Body of pancreas (tissue), 4 donors: ENCODE data around the gene SDHAF1.

Experiments
- POLR2A ChIP-seq, 3 donors: fragments of 450-650 bp; IDR thresholded peaks; one replicate each; pipeline ENCODE4 v1.6.1; 2016; ENCODE audit warnings: antibody characterized with exemption in 3 of 3, mild to moderate bottlenecking in 2 of 3
- TF ChIP-seq, protein P1 (sequence below), 7 experiments: fragments of 450-650 bp in 4 of 7; fragments of 200-600 bp in 3 of 7; sonication (generic) in 3 of 7; IDR thresholded peaks; one replicate each; pipeline ENCODE4 v1.5.1; 2016 to 2019; ENCODE audit warnings: antibody characterized with exemption in 7 of 7

DNA sequence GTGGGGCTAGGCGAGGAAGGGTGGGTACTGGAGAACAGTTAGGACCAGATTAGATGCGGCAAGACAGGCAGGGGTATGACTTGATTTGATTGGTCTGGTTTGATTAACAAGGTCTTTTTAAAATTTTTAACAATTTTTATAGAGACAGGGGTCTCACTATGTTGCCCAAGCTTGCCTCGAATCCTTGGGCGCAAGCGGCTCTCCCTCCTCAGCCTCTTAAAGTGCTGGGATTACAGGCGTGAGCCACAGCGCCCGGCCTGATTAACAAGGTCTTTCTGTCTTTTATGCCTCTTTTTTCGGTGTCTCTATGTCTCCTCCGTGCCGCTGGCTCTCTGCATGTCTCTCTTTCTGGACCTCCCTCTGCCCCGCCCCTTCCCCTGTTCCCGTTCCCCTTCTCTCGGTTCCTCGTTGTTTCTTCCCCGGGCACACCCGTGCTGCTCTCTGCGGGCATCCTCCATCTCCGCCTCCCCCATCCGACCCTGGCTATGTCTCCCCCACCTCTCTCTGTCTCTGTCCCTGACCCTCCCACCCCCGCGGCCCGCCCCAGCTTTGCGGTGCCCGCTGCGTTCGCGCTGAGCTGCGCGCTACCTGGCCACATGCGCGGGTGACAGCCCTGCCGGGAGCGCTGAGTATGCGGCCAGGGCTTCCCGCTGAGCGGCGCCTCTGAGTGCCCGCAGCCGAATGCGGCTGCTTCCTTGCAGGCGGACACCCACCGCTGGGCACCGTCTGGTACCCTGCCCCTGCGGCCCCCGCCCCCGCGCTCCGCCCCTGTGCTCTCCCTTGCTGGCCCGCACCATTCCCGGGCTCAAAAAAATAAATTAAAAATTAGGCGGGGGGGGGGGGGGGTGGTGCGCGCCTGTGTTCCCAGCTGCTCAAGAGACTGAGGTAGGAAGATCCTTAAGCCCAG, 8.1 kb upstream of the SDHAF1 start:
- TF ChIP-seq, protein P1, sequence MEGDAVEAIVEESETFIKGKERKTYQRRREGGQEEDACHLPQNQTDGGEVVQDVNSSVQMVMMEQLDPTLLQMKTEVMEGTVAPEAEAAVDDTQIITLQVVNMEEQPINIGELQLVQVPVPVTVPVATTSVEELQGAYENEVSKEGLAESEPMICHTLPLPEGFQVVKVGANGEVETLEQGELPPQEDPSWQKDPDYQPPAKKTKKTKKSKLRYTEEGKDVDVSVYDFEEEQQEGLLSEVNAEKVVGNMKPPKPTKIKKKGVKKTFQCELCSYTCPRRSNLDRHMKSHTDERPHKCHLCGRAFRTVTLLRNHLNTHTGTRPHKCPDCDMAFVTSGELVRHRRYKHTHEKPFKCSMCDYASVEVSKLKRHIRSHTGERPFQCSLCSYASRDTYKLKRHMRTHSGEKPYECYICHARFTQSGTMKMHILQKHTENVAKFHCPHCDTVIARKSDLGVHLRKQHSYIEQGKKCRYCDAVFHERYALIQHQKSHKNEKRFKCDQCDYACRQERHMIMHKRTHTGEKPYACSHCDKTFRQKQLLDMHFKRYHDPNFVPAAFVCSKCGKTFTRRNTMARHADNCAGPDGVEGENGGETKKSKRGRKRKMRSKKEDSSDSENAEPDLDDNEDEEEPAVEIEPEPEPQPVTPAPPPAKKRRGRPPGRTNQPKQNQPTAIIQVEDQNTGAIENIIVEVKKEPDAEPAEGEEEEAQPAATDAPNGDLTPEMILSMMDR (IDR thresholded peaks at IDR 0.05), result no peak
- TF ChIP-seq POLR2A (IDR thresholded peaks at IDR 0.05), result no peak
